IPS-18c (cell line): ENCODE data around the gene GABRB2.
"Not testable (repeated sequence)": the region's sequence is repeated elsewhere in the genome, so short reads cannot be mapped to it uniquely, and the experiment has no call there.

Experiments
- H3K4me3 ChIP-seq: 2 replicates; pipeline ENCODE4 v1.7.0; 2013; ENCODE audit warnings: low read depth, mild to moderate bottlenecking, low read length, moderate library complexity; ENCODE audit not compliant: insufficient read depth
- H3K9me3 ChIP-seq: one replicate; pipeline ENCODE4 v1.6.1; 2013; ENCODE audit warnings: mild to moderate bottlenecking, low read length, moderate library complexity; ENCODE audit not compliant: control insufficient read depth, insufficient read depth

GABRB2 gene

GRCh38 chr5:161245846-161246245, 300.7 kb downstream of the GABRB2 start:
- H3K9me3 ChIP-seq, H3K4me3 ChIP-seq: not testable (repeated sequence)
